CD1c-positive myeloid dendritic cell (primary cell): Measurements from ENCODE around the gene ME3.
"Not testable (repeated sequence)": the region's sequence is repeated elsewhere in the genome, so short reads cannot be mapped to it uniquely, and the experiment has no call there.

Experiments used
- DNase-seq: peaks from one replicate; pipeline ENCODE4 v3.0.0-alpha.2; 2016; ENCODE audit errors: extremely low spot score

ME3 gene

DNA sequence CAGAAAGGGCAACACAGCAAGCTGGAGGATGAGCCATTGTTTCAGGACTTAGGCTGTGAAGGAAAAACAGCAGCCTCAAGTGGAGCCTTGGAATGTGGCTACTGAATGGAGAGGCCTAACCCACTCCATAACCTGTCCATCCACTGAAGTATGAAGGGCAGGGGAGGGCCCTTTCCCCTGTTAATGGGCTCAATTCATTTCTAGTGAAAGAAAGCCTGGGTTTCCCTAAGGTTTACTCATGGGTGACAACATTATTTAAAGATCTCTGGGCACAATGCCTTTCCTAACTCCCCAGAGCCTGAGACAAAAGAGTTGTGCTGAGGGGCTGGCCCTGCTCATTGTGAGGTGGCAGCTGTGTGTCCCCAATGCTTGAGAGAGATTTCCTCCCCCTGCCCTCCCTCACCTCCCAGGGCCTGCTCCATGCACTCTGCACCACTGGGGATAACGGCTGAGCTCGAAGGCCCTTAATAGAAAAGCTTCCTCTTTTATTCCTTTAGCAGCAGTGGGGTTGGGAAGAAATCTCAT, 83.8 kb downstream of the ME3 start:
- DNase-seq = no peak

DNA sequence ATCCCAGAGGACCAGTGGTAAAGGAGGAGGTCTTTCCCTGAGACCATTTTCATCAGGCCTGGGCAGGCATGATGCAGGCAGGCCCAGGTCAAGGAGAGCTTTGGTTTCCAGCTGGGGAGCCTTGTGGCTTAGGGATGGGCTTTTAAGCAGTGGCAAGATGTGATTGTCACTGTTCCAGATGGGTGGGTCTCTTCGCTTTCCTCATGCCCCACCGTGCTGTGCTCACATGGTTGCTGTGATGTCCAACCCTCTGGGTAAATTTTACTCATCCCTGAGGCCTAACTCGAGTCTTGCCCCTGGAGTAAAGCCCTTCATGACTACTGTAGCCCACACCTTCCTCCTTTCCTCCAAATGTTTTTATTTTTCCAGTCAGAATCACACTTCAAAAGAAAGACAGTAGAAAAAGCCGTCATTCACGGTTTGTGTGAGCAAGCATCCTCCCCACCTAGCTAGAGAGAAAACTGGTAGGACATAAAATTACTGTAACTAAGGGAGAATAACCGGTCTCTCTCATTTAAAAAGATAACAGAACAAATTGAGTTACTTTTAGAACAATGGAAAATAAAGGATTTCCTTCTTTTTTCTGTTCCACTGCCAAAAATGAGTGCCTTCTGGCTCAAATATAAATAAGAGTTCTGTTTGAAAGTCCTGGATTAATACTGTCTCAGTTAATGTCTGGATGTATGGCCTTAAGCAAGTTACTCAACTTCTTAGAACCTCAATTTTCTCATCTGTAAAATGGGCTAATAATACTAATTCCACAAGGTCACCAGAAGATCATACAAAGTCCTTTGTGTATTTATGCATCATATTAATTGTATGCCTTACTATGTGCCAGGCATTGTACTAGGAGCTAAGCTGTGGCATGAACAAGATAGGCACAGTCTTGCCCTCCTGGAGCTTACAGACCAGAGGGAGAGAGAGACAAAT, 84.9 kb downstream of the ME3 start:
- no peak for DNase-seq

DNA sequence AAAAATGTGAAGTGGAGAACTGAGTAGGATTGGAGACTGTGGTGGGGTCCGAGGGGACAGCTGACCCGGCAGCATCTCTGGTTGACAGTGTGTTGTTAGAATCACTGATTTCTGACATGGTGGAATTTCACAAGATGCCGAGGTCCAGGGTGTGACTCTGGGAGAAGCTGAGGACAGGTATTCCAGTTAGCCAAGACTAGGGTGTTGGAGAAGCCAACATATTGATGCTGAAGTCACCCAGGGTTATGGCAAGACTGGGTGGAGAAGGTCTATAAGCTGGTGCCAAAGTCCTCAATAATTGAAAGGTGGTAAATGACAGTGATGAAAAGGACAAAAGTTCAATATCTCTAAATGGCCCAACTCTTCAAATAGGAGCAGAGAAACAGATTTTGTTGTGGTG, 86.1 kb downstream of the ME3 start:
- DNase-seq = no peak

DNA sequence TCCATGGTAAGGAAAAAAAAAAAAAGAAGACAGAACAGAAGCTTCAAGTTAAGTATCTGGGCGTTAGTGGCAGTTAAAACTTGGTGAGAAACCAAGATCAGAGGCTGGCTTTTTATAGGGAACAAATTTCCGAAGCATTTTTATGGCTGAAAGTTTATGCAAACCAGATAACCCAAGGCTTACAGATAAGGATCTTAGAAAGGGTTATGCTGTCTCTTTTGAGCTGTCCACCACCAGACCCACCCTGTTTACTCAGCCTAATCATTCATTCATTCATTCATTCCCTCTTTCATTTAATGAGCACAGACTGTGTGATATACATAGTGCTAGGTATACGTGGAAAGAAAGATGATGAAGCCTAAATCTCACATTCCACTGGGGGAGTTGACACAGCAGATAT, 89.5 kb downstream of the ME3 start:
- DNase-seq = no peak

DNA sequence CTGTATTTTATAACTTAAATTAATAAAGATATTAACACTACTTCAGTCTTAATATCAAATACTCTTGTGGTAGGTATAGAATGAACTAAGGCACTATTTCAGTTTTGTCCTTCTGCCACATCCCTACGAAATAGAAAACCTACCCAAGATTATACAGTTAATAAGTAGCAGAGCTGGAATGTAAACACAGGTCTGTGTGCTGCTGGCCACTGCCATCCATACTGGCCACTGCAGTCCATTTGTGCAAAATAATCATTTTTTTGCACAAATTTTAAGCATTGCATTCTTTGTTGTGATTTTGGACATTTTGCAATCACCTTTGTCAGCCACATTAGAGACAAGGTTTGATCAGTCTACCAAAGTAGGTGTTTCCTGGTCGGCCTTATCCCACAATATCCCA, 91.9 kb downstream of the ME3 start:
- no peak for DNase-seq

DNA sequence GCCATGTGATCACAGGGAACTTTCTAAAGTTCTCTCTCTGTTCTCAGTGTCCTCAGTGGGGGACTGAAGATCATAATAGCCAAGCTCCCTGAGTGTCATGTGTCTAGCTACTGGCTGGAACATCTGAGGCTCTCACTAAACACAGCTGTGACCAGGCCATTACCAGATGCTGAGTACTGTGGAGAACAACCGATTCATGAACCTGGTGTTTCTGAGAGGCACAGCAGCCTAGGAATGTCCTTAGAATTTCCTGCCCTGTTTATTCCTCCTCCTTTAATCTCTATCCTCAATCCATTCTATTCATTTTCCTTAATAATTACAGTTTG, 93.0 kb downstream of the ME3 start:
- DNase-seq = no peak

DNA sequence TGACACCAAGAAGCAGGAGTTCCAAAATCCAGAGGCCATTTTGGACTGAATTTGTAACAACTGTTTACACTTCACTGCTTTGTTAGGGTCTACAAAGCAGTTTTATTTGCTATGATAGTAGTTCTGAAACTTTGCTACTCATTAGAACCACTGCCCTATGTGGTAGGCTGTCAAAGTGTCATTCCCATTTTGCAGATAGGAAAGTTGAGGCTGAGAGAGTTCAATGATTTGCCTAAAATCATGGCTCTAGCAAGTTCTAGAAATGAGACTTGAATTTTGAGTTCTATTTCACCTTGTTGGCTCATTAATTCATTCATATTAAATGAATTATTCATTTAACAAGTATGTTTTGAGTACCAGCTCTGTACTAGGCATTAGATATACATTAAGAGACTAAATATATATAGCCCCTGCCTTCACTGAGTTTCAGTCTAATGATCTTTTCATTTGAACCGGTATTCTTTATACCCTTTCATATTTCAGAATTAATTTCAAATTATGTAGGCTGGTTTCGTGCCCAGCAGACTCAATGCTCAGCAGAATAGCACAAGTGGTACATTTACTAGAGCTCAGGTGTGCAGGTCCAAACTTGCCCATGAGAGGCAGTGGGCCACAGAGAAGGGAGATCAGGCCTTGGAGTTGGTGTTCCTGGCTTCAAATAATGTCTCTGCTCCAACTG, 93.5 kb downstream of the ME3 start:
- no peak for DNase-seq

DNA sequence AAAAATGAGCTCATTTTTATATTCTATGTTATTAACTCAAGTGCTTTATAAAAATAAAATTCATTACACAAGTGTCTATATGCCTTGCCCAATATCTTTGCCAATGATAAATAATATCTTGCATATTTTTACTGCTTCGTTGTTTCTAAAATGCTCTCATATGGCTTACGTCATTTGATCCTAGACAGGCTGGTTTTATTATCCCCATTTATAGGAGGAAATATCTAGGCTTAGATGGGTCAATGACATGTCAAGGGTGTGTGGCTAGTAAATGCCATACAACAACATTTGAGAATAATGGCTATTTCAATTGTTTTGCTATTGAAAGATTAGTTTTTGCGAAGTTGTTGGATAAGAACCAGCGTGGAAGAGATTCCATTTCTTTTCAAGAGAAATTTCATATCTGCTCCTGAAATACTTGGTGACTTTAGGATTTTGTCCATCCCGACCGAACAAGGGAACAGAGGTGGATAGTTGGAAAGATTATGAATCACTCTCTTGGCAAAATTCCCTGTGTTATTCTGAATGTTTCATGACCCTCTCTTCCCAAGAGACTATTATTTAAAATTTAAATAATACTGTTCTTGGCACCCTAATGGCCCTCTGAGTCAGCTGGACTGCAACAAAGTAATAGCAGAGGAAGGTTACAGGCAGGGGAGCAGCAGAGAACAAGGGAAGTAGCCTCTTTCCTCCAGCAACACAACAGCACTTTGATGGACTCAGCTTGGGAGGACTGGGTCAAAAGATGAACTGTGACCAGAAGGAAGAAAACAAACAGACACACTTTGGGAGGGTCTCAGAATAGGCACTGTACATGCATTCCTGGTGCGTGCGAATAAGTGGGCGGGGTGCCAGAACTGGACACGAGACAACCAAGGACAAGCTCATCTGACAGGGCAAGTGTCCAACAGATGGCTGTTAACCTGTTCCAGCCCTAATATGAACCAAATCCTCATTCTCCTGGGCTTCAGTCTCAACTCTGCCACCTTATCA, 94.5 kb downstream of the ME3 start:
- no peak for DNase-seq

DNA sequence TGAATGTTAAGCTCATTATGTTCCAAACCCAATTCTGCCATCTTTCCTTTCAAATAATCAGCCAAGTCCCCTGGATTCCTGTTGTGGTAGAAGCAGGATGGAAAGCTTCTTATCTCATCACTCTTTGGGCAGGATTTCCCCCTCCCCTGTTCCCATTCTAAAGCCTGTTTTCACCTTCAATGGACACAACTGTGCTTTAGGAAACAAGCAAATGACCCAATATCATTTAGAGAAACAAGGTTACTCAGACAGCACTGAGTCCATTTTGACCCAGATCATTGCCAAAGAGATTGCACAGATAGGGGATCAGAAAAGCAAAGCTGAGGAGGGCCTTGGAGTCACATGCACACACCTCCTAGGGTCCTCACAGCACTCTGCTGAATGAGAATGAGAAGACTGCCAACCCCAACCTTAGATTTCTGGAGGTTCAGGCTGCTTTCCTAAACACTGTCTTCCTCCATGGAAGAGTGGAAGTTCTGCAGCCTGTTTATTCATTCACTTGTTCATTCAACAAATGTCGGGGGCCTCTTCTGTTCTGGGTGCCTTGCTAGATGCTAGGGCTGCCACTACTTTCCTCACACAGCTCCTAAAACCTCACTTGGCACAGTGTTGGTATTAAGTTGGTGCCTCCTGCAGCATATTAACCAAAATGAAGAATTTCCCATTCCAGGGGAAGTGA, 95.3 kb downstream of the ME3 start:
- no peak for DNase-seq

DNA sequence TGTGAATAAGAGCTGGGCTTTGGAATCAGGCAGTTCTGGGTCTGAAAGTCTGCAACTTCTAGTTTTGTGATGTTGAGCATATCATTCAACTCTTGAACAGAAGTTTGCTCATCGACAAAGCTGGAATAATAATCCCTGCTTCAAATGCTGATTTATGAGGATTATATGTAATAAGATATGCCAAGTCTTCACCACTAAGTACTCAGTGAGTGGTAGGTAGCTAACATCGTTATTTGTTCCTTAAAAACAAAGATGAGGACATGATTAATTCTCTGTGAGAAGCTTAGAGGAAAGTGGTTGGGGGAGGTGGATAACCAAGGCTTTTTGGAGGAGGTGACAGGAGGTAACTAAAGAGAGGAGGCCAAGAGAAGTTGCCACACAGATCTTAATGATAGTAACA, 96.5 kb downstream of the ME3 start:
- DNase-seq = no peak

DNA sequence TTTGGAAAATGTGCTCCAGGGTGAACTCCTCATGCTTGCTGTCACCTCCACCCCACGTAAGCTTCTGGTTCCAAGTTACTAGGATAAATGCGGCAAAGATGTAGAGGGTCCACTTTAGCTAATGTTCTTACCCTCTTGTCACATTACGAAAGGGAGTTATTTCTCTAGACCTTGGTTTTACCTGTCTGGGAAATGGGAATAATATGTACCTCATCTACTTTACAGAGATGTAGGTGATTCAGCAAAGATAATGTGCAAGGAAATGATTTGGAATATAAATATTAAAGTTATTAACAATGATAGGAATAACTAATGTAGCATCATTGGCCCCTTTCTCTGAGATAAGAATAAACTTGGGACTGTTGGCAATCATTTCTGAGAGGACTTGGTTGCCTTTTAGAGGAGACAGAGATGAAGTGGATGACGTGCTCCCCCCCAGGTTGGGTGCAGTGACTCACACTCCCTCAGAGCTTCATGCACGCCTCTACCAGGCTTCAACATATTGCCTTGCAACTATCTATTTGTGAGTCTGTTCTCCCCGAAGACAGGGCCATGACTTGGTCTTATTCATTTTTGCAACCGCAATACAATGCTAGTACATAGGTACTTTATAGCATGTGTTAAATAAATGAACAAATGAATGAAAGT, 97.1 kb downstream of the ME3 start:
- no peak for DNase-seq

DNA sequence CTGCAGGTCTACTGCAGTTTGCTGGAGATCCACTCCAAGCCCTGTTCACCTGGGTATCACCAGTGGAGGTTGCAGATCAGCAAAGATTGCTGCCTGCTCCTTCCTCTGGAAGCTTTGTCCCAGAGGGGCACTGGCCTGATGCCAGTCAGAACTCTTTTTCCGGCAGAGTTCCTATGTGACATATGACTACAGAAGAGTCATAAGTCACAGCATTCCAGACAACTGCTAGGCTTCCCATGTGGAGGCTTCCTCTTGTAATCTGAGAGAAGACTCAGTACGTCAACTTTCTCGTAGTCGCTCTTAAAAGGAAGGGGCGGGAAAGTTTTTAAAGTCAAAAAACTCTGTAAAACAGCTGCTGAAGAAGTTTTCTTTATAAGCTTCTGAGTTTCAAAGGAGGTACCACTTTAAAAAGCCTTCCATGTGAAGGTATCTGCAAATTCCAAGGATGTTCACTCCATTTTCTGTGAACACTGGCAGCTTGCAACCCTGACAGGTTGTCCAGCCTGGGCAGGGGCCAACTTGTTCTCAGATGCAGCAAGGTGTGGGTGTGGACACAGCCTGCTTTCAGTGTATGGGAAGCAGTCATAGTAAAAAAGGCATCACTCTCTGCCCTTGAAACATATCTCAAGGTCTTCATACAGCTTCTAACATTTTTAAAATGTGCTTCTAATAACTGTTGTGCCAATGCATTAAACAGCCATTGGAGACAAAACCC, 97.8 kb downstream of the ME3 start:
- DNase-seq = no peak

DNA sequence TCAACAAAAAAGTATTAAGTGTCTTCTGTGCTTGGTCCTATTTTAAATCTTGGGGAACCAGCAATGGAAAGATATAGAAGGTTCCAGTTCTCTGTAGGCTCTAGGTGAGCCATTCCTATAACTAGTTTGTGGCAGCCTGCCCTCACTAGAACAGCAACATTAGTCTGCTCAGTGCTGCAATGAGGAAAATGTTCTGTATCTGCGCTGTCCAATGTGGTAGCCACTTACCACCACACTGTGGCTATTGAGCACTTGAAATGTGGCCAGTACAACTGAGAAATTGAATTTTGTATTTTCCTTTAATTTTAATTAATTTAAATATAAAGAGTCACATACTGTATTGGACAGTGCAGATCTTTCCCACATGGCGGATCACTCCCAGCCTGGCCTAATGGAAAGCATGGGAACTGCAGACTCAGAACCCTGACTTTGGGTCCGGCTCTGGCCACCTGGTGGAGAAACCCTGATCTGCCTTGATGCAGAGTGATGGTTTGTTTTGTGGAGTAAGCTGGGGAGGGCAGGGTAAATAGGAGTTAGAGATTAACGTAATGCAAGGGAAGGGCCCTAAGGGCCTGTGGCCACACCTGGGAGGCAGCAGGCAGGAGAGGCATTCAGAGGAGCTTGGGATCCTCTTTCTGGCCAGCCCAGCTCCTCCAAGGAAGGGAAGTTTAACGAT, 101.0 kb downstream of the ME3 start:
- DNase-seq = no peak

DNA sequence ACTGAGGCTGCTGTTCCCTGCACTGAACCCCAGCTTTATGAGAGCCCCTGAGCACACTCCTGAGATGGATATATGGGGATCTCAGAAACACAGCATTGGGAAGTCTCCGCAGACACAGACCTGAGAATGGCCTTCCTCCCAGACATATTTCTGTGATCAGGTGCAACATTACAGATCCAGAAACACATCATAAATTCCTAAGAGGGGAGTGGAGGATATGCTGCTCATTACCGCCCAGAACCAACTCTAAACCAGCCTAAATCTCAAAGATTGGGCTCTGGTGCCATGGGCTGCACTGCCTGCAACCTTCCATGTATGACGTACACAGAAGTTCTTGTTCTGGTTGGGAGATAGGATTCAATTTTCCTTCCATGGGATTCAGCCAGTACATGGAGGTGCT, 102.0 kb downstream of the ME3 start:
- DNase-seq = no peak

DNA sequence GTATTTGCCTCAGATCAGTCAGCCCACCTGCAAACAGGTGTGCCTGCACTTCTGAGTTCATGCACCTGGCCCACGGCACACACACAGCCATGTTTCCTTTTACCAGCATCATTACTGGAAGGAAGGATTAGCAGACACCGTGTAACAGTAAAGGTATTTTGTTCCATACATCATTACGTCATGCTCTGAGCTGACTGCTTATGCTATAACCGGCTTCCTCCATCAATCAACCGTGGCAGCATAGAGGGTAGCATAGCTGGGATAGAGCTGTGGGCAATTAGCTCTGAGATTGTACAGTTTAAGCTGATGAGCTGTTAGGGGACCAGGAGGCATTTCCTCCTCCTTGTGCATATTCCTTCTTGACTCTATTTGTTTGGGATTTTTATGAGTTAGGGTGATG, 102.4 kb downstream of the ME3 start:
- DNase-seq = no peak

DNA sequence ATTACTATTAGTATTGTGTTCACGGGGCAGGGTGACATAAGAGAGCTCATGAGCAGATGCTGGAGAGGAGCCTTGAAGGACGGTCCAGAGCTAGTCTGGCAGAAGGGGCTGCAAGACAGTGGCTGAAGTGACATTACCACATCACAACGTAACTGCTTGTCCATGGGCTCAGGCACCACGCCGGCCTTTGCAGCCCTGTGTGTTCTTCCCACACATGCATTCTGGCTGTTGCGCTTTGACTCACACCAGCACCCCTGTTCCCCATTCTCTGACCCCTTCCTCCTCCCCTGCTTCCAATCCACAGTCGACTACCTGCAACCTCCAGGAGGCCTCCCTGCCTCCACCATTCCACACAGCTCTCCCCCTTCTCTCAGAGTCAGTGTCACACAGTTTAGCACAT, 103.3 kb downstream of the ME3 start:
- no peak for DNase-seq

DNA sequence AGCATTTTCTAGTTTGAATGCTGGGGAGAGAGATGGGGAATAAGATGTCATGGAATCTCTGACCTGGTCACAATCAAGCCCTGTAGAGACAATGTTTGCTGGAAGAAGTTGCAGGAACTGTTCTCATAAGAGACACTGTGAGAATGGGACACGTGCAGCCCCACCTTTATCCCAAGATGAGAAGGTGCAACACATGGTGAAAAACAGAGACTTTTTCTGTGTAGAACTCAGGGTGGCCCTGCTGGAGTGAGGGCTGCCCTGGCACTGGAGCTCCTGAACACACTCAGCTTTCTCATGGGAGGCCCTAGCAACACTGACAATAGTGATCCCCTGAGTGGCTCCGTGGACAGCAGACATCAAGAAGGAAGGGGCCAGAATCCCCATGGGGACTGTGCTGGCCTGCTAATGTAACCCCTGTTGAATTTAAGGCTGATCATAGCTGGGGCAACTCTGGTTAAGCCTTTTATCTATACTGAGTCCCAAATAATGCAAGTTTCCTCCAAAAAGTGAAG, 106.6 kb downstream of the ME3 start:
- DNase-seq = no peak

DNA sequence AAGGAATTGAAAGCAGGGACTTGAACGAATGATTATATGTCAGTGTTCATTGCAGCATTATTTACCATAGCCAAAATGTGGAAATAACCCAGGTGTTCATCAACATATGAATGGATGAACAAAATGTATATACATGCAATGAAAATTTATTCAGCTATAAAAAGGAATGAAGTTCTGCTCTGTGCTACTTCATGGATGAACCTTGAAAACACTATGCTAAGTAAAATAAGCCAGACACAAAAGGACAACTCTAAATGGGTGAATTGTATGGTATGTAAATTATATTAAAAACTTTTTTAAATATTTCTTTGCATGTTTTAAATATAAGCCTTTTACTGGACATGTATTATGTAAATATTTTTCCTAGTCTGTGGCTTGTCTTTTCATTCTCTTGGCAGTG, 107.0 kb downstream of the ME3 start:
- no peak for DNase-seq

DNA sequence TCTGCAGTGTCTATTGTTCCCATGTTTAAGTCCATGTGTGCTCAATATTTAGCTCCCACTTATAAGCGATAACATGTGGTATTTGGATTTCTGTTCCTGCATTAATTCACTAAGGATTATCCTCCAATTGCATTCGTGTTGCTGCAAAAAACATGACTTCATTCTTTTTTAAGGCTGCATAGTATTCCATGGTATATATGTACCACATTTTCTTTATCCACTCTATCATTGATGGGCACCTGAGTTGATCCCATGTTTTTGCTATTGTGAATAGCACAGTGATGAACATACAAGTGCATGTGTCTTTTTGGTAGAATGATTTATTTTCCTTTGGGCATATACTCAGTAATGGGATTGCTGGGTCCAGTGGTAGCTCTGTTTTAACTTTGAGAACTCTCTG, 109.6 kb downstream of the ME3 start:
- DNase-seq = not testable (repeated sequence)
